Measurements from ENCODE around the gene NFS1.

The NFS1 gene

GRCh38 chr20:35648836-35649235 is 50.3 kb downstream of the NFS1 start:
- Histone ChIP-seq H3K4me2 (ENCODE audit: low read length) (no peak overlapping the region), H4K20me1 (ENCODE audit: control insufficient read depth, insufficient read depth, low read depth, low read length) (peaks cover 25% of the 10 kb centered on the region), H3K4me3 (ENCODE audit: low read length) (no peak overlapping the region), H3K36me3 (ENCODE audit: control insufficient read depth, low read length) (peaks cover 57% of the 10 kb centered on the region), H3F3A (ENCODE audit: control insufficient read depth, insufficient read depth) (peaks cover 20% of the 10 kb centered on the region), H3K27ac (ENCODE audit: low read depth, low read length) (no peak overlapping the region), H3K79me2 (ENCODE audit: control insufficient read depth, low read length) (peaks cover 91% of the 10 kb centered on the region), H3K9me2 (replicated peaks; ENCODE audit: control insufficient read depth, low read length) (no peaks in the 10 kb centered on the region), H3K4me1 (ENCODE audit: control insufficient read depth, low read length) (no peaks in the 10 kb centered on the region), H3K27me3 (ENCODE audit: control insufficient read depth, low read length) (no peaks in the 10 kb centered on the region), H3K9me3 (ENCODE audit: control insufficient read depth, insufficient read depth, low read length) (no peaks in the 10 kb centered on the region)
- TF ChIP-seq CTCF (IDR thresholded peaks at IDR 0.05; ENCODE audit: low read depth, low read length, poor library complexity, severe bottlenecking) = no peak
- TF ChIP-seq EZH2phosphoT487 (IDR thresholded peaks at IDR 0.05; ENCODE audit: borderline replicate concordance, low read length) = no peak

GRCh38 chr20:35644806-35645205 is 54.3 kb downstream of the NFS1 start:
- Histone ChIP-seq H3K9me3 (ENCODE audit: control insufficient read depth, insufficient read depth, low read length) (no peaks in the 10 kb centered on the region), H3K9me2 (replicated peaks; ENCODE audit: control insufficient read depth, low read length) (no peaks in the 10 kb centered on the region), H3K36me3 (ENCODE audit: control insufficient read depth, low read length) (peaks cover 19% of the 10 kb centered on the region), H3K79me2 (ENCODE audit: control insufficient read depth, low read length) (peaks cover 81% of the 10 kb centered on the region), H4K20me1 (ENCODE audit: control insufficient read depth, insufficient read depth, low read depth, low read length) (peaks cover 17% of the 10 kb centered on the region; the same call in 1 of the 2 replicates), H3K4me1 (ENCODE audit: control insufficient read depth, low read length) (no peaks in the 10 kb centered on the region), H3K27me3 (ENCODE audit: control insufficient read depth, low read length) (no peaks in the 10 kb centered on the region), H3F3A (ENCODE audit: control insufficient read depth, insufficient read depth) (peaks cover 21% of the 10 kb centered on the region), H3K27ac (ENCODE audit: low read depth, low read length) (no peak overlapping the region), H3K4me2 (ENCODE audit: low read length) (no peak overlapping the region), H3K4me3 (ENCODE audit: low read length) (no peak overlapping the region)
- TF ChIP-seq EZH2phosphoT487 (IDR thresholded peaks at IDR 0.05; ENCODE audit: borderline replicate concordance, low read length) = no peak
- no peak for TF ChIP-seq CTCF (IDR thresholded peaks at IDR 0.05; ENCODE audit: low read depth, low read length, poor library complexity, severe bottlenecking)

DNA sequence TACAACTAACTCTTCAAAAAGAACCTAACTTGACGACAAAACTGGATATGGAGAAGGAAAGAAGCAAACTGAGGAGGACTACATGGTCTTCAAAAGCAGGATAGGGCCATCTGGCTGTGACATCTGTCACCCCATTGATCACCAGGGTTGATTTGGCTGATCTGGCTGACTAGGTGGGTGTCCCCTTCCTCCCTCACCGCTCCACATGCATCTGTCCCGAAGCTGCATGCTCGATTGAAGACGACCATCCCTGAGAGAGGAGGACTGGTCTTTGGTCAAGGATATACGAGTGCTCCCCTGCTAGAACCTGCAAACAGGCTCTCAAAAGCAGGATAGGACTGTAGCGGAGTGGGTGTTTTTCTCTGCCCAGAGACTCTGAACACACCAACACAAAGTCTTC is 56.1 kb downstream of the NFS1 start:
- Histone ChIP-seq H3K27ac (ENCODE audit: low read depth, low read length) (no peak overlapping the region), H3K4me1 (ENCODE audit: control insufficient read depth, low read length) (no peaks in the 10 kb centered on the region), H3K4me3 (ENCODE audit: low read length) (no peak overlapping the region), H3K9me3 (ENCODE audit: control insufficient read depth, insufficient read depth, low read length) (no peaks in the 10 kb centered on the region), H4K20me1 (ENCODE audit: control insufficient read depth, insufficient read depth, low read depth, low read length) (peaks cover 17% of the 10 kb centered on the region; the same call in 1 of the 2 replicates), H3K9me2 (replicated peaks; ENCODE audit: control insufficient read depth, low read length) (no peaks in the 10 kb centered on the region), H3K4me2 (ENCODE audit: low read length) (no peak overlapping the region), H3K27me3 (ENCODE audit: control insufficient read depth, low read length) (no peaks in the 10 kb centered on the region), H3K36me3 (ENCODE audit: control insufficient read depth, low read length) (0 out of 2 replicates have a peak, but pooled peaks cover 2% of the 10 kb centered on the region), H3F3A (ENCODE audit: control insufficient read depth, insufficient read depth) (peaks cover 15% of the 10 kb centered on the region), H3K79me2 (ENCODE audit: control insufficient read depth, low read length) (peaks cover 79% of the 10 kb centered on the region)
- TF ChIP-seq EZH2phosphoT487 (IDR thresholded peaks at IDR 0.05; ENCODE audit: borderline replicate concordance, low read length) = no peak

GRCh38 chr20:35641743-35642142 is 57.4 kb downstream of the NFS1 start:
- TF ChIP-seq CTCF (IDR thresholded peaks at IDR 0.05; ENCODE audit: low read depth, low read length, poor library complexity, severe bottlenecking) (no peak), EZH2phosphoT487 (IDR thresholded peaks at IDR 0.05; ENCODE audit: borderline replicate concordance, low read length) (no peak)

More at GRCh38 chr20:35641743-35642142, 57.4 kb downstream of the NFS1 start:
- Histone ChIP-seq H3K27ac (ENCODE audit: low read depth, low read length) (no peak overlapping the region), H3K27me3 (ENCODE audit: control insufficient read depth, low read length) (no peaks in the 10 kb centered on the region), H3K4me1 (ENCODE audit: control insufficient read depth, low read length) (no peaks in the 10 kb centered on the region), H3K9me2 (replicated peaks; ENCODE audit: control insufficient read depth, low read length) (no peaks in the 10 kb centered on the region), H3K79me2 (ENCODE audit: control insufficient read depth, low read length) (peaks cover 83% of the 10 kb centered on the region), H3K36me3 (ENCODE audit: control insufficient read depth, low read length) (0 out of 2 replicates have a peak, but pooled peaks cover 2% of the 10 kb centered on the region), H3F3A (ENCODE audit: control insufficient read depth, insufficient read depth) (peaks cover 15% of the 10 kb centered on the region), H4K20me1 (ENCODE audit: control insufficient read depth, insufficient read depth, low read depth, low read length) (peaks cover 19% of the 10 kb centered on the region; the same call in 1 of the 2 replicates), H3K9me3 (ENCODE audit: control insufficient read depth, insufficient read depth, low read length) (no peaks in the 10 kb centered on the region), H3K4me3 (ENCODE audit: low read length) (no peak overlapping the region), H3K4me2 (ENCODE audit: low read length) (no peak overlapping the region)

All from DOHH2 (cell line).